Common myeloid progenitor, CD34-positive (primary cell): ENCODE measurements around the gene SLC37A4.
"Not testable (repeated sequence)": the region's sequence is repeated elsewhere in the genome, so short reads cannot be mapped to it uniquely, and the experiment has no call there.

Source experiments
- CTCF ChIA-PET: fragments of 350-600 bp; sonication (Branson Sonifier 250); formaldehyde crosslinking; loops from one replicate; lab custom pipeline; 2021; ENCODE audit warnings: antibody characterized with exemption; lab: Charles Lee
- POLR2A ChIA-PET: fragments of 350-600 bp; sonication (Branson Sonifier 250); formaldehyde crosslinking; loops from one replicate; lab custom pipeline; 2021; ENCODE audit warnings: antibody characterized with exemption; lab: Charles Lee
- DNase-seq, 3 donors: peaks; one replicate each; pipeline versions ENCODE4 v3.0.0 to v3.0.0-alpha.2; 2013
- H3K27ac ChIP-seq, 2 experiments: 1 replicate in 1 of 2; 2 replicates in 1 of 2; pipeline ENCODE4 v1.7.0; 2013; ENCODE audit warnings: inconsistent platforms in 2 of 2, low read length in 2 of 2, mild to moderate bottlenecking in 2 of 2, low read depth in 1 of 2, moderate library complexity in 1 of 2; ENCODE audit not compliant: severe bottlenecking in 2 of 2, insufficient read depth in 1 of 2, poor library complexity in 1 of 2
- H3K27me3 ChIP-seq, 5 experiments: replicated peaks in 2 of 5; 1 replicate in 3 of 5; 2 replicates in 2 of 5; pipeline versions ENCODE4 v1.6.1 to v1.7.0; 2013; ENCODE audit warnings: low read length in 4 of 5, mild to moderate bottlenecking in 2 of 5, moderate library complexity in 2 of 5, inconsistent platforms in 1 of 5; ENCODE audit not compliant: insufficient read depth in 5 of 5, control insufficient read depth in 4 of 5
- H3K36me3 ChIP-seq, 4 experiments: 1 replicate in 2 of 4; 2 replicates in 2 of 4; pipeline versions ENCODE4 v1.6.1 to v1.7.0; 2013; ENCODE audit warnings: low read length in 3 of 4, control low read depth in 1 of 4, mild to moderate bottlenecking in 1 of 4; ENCODE audit not compliant: control insufficient read depth in 4 of 4, insufficient read depth in 4 of 4
- H3K4me1 ChIP-seq, 4 experiments: 1 replicate in 3 of 4; 2 replicates in 1 of 4; pipeline versions ENCODE4 v1.6.1 to v1.7.1; 2013; ENCODE audit warnings: low read length in 3 of 4, mild to moderate bottlenecking in 3 of 4, control low read depth in 1 of 4, inconsistent platforms in 1 of 4, moderate library complexity in 1 of 4; ENCODE audit not compliant: control insufficient read depth in 4 of 4, insufficient read depth in 4 of 4; ENCODE audit errors: control extremely low read depth in 1 of 4
- H3K4me3 ChIP-seq, 7 experiments: 1 replicate in 4 of 7; 2 replicates in 3 of 7; pipeline versions ENCODE4 v1.5.1 to v1.7.0; 2013; ENCODE audit warnings: mild to moderate bottlenecking in 7 of 7, low read length in 6 of 7, moderate library complexity in 6 of 7, inconsistent platforms in 2 of 7, low read depth in 2 of 7, control low read depth in 1 of 7; ENCODE audit not compliant: insufficient read depth in 4 of 7, control insufficient read depth in 1 of 7; ENCODE audit errors: extremely low read depth in 1 of 7
- H3K9me3 ChIP-seq, 5 experiments: 1 replicate in 4 of 5; 2 replicates in 1 of 5; pipeline versions ENCODE4 v1.6.1 to v1.7.1; 2013; ENCODE audit warnings: low read length in 4 of 5, mild to moderate bottlenecking in 2 of 5, inconsistent platforms in 1 of 5, low read depth in 1 of 5, moderate library complexity in 1 of 5; ENCODE audit not compliant: control insufficient read depth in 4 of 5, insufficient read depth in 2 of 5; ENCODE audit errors: control extremely low read depth in 1 of 5
- WGBS: methylation state at CpG from one replicate; pipeline ENCODE4 v1.1.5; 2013; ENCODE audit not compliant: insufficient coverage; 5-methylcytosine and 5-hydroxymethylcytosine counted together

SLC37A4 gene

DNA sequence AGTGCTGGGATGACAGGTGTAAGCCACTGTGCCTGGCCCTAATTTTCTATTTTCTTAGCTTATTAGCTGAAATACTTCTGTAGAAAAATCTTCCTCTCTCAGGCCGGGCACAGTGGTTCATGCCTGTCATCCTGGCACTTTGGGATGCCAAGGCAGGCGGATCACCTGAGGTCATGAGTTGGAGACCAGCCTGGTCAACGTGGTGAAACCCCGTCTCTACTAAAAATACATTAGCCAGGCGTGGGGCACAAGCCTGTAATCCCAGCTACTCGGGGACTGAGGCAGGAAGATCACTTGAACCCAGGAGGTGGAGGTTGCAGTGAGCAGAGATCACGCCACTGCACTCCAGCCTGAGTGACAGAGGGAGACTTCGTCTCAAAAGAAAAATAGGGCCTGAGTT is 46.3 kb downstream of the SLC37A4 start:
- CTCF ChIA-PET, result interaction anchor here (1.1 to 2.6 kb wide), 3 partner anchors 9 to 27 kb away, joined by 4 to 8 read pairs (median 5); partner anchors contain the start of genes CENATAC and UPK2
- H3K27ac ChIP-seq, DNase-seq, H3K4me3 ChIP-seq, H3K27me3 ChIP-seq, POLR2A ChIA-PET, H3K36me3 ChIP-seq, H3K9me3 ChIP-seq: not testable (repeated sequence)
- H3K4me1 ChIP-seq, result peaks cover 0 to 14% (median 13%) of the 10 kb centered on the region in 4 experiments
- WGBS, result 98% methylated on average over 7 of the region's 8 CpGs

DNA sequence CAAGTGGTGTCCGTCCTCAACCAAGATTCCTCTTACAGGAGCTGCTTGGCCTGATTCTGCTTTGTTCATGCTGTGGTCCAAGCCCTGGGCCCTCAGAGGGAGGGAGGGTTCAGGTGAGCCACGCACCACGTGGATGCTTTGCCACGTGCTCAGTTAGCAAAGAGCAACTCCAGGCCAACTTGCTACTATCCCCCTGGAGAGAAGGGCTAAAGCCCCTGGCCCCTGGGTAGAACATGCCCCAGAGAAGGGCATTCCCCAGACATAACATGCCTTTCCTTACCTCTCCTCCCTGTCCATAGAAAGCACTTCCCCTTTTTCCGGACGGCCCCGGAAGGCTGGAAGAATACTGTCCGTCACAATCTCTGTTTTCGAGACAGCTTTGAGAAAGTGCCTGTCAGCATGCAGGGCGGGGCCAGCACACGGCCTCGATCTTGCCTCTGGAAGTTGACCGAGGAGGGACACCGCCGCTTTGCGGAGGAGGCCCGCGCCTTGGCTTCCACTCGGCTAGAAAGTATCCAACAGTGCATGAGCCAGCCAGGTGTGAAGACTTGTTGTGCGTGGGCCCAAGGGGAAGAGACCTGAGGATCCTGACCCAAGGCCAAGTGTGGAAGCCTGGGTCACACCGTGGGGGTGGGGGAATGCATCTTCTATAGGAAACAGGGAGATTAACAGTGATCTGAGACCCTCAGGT is 50.3 kb downstream of the SLC37A4 start:
- CTCF ChIA-PET, result interaction anchor here (1.2 to 1.3 kb wide), 2 partner anchors 12 to 20 kb away, joined by 4 read pairs; no protein-coding TSS in a partner anchor
- 46% methylated on average over 19 of the region's 21 CpGs for WGBS
- peak in 2 of 3 donors; percentile 6 to 16 for DNase-seq
- no peak overlapping the region for H3K4me3 ChIP-seq
- no peaks in the 10 kb centered on the region for H3K27me3 ChIP-seq
- POLR2A ChIA-PET, result no interaction called here
- peaks cover 0 to 21% (median 18%) of the 10 kb centered on the region in 4 experiments for H3K4me1 ChIP-seq
- H3K27ac ChIP-seq, result no peak overlapping the region
- H3K36me3 ChIP-seq, result no peaks in the 10 kb centered on the region
- H3K9me3 ChIP-seq, result no peaks in the 10 kb centered on the region

DNA sequence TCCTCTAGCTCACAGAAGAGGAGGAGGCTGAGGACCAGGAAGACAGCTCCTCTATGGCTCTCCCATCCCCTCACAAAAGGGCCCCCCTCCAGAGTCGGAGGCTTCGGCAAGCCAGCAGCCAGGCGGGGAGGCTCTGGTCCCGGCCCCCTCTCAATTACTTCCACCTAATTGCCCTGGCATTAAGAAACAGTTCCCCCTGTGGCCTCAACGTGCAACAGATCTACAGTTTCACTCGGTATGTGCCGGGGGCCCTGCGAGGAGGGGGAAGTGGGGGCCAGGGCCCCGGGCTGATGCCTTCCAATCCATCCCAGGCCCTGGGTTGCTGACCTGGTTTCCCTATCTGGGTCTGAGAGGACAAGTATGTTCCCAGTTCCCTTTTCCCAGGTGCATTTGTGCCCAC is 51.2 kb downstream of the SLC37A4 start:
- POLR2A ChIA-PET, result no interaction called here

DNA sequence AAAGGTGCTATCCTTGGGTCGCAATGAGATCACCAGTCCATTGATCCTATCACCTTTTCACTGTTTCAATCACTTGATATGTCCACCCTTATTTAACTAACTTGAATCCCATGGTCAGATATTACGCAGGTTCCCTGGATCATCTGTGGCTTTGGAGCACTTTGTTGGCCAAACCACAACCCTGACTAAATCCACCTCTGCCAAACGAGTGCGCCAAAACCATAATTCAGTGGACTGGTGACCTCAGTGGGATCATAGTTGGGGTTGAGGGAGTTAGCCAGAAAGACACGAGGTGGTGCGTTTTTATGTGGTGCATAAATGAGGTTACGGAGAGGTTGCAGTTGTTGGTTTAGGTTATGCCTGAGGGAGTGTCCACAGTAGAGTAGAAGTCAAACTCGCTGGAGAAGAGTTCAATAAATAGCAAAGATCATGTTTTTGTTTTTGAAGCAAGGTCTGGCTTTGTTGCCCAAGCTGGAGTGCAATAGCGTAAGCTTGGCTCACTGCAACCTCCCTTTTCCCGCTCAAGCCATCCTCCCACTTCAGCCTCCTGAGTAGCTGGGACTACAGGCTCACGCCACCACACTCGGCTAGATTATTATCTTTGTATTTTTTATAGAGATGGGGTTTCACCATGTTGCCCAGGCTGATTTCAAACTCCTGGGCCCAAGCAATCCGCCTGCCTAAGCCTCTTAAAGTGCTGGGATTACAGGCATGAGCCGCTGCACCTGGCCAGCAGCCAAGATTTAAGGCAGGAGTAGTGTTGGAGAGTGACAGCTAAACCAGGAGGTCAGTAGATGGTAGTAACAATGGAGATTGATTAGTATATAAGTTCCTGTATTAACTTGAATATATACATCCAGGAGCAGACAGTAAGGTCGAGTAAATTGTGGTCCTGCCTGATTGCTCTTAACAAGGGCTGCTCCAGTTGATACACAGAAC is 54.6 kb downstream of the SLC37A4 start:
- Histone ChIP-seq H3K27ac (no peak overlapping the region), H3K36me3 (no peaks in the 10 kb centered on the region), H3K4me1 (peaks cover 0 to 21% (median 18%) of the 10 kb centered on the region in 4 experiments), H3K9me3 (peaks cover 0 to 1% (median 0%) of the 10 kb centered on the region in 5 experiments), H3K27me3 (peaks cover 0 to 14% (median 4%) of the 10 kb centered on the region in 5 experiments), H3K4me3 (no peak overlapping the region)
- DNase-seq, result no peak
- 97% methylated on average over 11 of the region's 15 CpGs for WGBS
- POLR2A ChIA-PET, result no interaction called here
- CTCF ChIA-PET, result interaction anchor here (0.8 kb wide), 1 partner anchor 22 kb away, joined by 3 read pairs; no protein-coding TSS in a partner anchor

More for the DNA sequence above, 51.2 kb downstream of the SLC37A4 start:
- CTCF ChIA-PET, result interaction anchor here (1.2 to 1.3 kb wide), 2 partner anchors 11 to 19 kb away, joined by 4 read pairs; no protein-coding TSS in a partner anchor
- WGBS, result 10% methylated on average over 4 of the region's 9 CpGs
- DNase-seq, result peak; percentile 28 to 70 (median 63)
- H3K4me3 ChIP-seq, result peak overlapping the region in 2 of 7 experiments; percentile 3 to 6
- no peaks in the 10 kb centered on the region for H3K27me3 ChIP-seq
- peaks cover 0 to 21% (median 18%) of the 10 kb centered on the region in 4 experiments for H3K4me1 ChIP-seq
- no peaks in the 10 kb centered on the region for H3K9me3 ChIP-seq
- H3K27ac ChIP-seq, result no peak overlapping the region
- H3K36me3 ChIP-seq, result no peaks in the 10 kb centered on the region
